HL-60 (cell line): Measurements from ENCODE around the gene NUB1.

Experiments
- CTCF ChIP-seq: IDR thresholded peaks from one replicate; pipeline ENCODE4 v1.5.1; 2011; ENCODE audit warnings: low read length, control low read depth, inconsistent platforms; ENCODE audit not compliant: insufficient read depth
- GABPA ChIP-seq: IDR thresholded peaks from 2 replicates; pipeline ENCODE4 v1.6.1; 2012; ENCODE audit warnings: low read depth
- POLR2AphosphoS5 ChIP-seq: IDR thresholded peaks from 2 replicates; pipeline ENCODE4 v1.6.1; 2012; ENCODE audit warnings: low read depth
- REST ChIP-seq: IDR thresholded peaks from 2 replicates; pipeline ENCODE4 v1.6.1; 2012; ENCODE audit warnings: low read depth; ENCODE audit not compliant: insufficient replicate concordance

- TF ChIP-seq REST = no peak
- no peak for TF ChIP-seq POLR2AphosphoS5
- no peak for TF ChIP-seq CTCF
- no peak for TF ChIP-seq GABPA
These were observed 39.8 kb upstream of the NUB1 start for GRCh38 chr7:151301471-151302462.
